LNCAP (cell line): Measurements from ENCODE around the gene AAMP.

Experiments used
- TF ChIP-seq, protein P1 (sequence below): fragments of 450-650 bp; IDR thresholded peaks from 2 replicates; pipeline ENCODE4 v1.5.1; 2017; ENCODE audit warnings: mild to moderate bottlenecking

Gene AAMP, protein sequence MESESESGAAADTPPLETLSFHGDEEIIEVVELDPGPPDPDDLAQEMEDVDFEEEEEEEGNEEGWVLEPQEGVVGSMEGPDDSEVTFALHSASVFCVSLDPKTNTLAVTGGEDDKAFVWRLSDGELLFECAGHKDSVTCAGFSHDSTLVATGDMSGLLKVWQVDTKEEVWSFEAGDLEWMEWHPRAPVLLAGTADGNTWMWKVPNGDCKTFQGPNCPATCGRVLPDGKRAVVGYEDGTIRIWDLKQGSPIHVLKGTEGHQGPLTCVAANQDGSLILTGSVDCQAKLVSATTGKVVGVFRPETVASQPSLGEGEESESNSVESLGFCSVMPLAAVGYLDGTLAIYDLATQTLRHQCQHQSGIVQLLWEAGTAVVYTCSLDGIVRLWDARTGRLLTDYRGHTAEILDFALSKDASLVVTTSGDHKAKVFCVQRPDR

DNA sequence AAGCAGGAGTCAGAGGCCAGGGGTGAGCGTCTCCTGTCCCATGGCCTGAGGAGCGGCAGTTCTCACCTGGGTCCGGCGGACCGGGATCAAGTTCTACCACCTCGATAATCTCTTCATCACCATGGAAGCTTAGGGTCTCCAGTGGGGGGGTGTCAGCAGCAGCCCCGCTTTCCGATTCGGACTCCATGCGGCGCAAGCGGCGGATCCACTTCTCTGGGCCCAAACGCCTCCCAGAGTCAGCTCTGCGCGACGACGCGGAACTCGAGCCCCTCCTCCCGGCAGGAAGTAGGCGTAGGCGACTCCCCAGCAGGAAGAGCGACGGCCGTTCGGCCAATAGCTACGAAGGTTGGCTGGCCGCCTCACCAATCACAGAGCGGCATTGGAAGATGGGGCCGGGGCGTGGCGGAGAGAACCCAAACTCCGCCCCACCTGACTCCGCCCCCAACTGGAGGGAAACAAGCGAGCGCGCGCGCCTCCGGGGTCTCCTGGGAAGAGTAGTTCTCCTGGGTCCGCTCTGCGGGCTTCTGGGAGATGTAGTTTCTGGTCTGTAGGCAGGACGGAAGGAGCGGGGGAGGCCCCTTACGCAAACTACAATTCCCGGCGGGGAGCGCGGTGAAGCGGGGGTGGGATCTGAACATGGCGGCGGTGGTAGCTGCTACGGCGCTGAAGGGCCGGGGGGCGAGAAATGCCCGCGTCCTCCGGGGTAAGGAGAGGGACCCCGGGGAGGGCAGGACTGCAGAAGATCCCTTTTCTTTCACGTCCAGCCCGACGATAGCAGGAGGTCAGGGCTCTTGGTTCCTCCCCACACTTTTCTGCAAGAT is at the start of gene AAMP, which contains the start of gene PNKD:
AAMP (minus strand) TSS at position 238 of the 821 bp plus-strand sequence; CDS start at position 187, 51 bp downstream.
PNKD (plus strand) TSS at position 620 of the 821 bp plus-strand sequence; CDS start at position 637, 17 bp downstream.
- TF ChIP-seq, protein P1, sequence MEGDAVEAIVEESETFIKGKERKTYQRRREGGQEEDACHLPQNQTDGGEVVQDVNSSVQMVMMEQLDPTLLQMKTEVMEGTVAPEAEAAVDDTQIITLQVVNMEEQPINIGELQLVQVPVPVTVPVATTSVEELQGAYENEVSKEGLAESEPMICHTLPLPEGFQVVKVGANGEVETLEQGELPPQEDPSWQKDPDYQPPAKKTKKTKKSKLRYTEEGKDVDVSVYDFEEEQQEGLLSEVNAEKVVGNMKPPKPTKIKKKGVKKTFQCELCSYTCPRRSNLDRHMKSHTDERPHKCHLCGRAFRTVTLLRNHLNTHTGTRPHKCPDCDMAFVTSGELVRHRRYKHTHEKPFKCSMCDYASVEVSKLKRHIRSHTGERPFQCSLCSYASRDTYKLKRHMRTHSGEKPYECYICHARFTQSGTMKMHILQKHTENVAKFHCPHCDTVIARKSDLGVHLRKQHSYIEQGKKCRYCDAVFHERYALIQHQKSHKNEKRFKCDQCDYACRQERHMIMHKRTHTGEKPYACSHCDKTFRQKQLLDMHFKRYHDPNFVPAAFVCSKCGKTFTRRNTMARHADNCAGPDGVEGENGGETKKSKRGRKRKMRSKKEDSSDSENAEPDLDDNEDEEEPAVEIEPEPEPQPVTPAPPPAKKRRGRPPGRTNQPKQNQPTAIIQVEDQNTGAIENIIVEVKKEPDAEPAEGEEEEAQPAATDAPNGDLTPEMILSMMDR, result no peak

DNA sequence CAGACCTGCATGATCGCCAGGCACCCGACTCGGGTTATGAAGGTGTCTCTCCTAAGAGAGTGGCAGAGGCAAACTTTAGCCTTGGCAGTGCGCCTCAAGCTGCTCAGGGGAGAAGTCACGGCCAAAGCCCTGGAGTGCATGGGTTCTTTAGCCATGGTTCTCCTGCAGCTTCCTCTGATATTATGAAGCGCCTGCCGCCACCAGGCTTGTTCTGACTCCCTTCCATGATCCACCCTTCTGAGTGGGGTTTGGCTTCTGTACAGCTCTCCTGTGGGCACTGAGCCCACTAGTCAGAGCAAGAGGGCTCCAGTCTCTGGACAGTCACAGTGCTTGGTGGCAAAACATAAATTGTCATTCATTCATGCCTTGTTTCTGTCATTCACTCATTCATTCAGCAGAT is 48.3 kb upstream of the AAMP start:
- TF ChIP-seq, protein P1, result no peak

DNA sequence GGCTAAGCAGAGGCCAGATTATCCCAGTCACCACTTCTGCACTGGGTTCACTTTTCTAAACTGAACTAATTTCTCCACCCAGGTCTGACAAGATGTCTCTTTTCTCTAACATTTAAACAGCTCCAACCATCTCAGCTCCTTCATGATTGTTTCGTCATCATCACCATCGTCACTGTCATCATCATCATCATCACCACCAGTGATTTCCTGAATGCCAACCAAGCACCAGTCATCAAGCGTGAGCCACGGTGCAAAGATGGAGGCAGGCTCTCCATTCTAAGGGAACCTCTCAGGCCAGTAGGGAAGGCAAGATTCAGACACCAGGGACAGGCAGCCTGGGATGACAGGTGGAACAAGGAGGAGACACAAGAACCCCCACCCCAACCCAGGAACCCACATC is 47.9 kb upstream of the AAMP start:
- TF ChIP-seq, protein P1, result no peak

DNA sequence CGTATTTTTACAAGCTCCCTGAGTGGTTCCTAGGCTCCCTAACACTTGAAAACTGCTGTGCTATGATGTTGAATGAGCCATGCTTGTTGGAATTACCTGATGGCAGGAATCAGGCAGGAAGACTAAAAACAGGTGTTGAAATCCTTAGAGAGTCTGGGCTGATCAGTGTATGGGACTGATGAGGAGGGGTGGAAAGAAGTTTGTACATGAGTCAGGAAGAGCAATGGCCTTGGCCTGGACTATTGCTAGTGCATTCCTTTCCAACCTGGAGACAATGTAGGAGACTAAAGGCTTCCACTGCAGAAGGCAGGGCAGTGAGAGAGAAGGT is 47.3 kb upstream of the AAMP start:
- TF ChIP-seq, protein P1, result no peak

DNA sequence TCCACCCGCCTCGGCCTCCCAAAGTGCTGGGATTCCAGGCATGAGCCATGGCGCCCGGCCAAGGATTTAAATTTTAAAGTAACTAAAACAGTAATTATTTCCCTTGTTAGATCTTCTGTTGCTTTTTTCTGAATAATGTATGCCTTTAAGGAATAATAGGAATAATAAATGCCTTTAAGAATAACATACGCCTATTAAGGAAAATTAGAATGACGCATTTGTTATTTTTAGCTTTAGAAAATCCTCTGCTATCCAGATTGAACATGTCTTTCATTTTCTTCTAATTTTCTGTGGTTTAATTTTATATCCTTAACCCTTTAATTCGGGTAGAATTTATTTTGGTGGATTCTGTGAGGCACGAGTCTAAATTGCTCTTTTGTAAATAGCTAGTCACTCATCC is 45.5 kb upstream of the AAMP start:
- TF ChIP-seq, protein P1, result no peak

DNA sequence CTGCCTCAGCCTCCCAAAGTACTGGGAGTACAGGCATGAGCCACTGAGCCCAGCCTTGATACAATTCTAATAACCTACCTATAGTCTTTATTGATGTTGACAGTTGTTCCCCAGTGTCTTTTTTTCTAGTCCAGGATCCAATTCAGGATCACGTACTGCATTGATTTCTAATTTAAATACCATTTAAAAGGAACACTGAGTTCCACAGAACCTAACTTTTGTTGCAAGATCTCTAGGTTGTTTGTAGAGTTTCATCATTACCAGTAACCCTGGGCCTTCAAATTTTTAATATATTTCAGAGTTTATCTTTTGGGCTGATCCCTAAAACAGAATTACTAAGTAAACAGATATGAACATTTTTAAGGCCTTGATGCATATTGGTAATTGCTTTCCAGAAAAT is 43.4 kb upstream of the AAMP start:
- TF ChIP-seq, protein P1, result no peak

DNA sequence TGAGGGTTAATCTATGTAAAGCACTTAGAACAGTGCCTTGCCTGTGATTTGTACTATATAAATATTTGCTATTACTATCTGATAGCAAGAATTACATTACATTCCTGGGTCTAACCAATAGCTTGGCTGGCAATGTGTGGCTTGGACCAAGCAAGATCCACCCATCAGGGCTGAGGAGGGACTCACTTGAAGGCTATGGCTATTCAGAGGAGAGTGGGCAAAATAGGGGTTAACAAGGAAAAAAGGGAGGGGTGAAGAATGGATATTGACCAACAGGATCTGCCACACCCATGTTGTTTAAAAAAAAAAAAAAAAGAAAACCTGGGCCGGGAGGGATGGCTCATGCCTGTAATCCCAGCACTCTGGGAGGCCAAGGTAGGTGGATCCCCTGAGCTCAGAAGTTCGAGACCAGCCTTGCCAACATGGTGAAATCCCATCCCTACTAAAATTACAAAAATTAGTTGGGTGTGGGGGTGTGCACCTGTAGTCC is 42.4 kb upstream of the AAMP start:
- TF ChIP-seq, protein P1, result no peak
